T-helper 2 cell treated with Interferon-gamma antibody and Interleukin-4, amounts not matched to agents 100 ng/mL and 5 ng/mL, for 36 hours (primary cell): ENCODE data around the gene ICE1. TPM values are rescaled to one million over a fixed set of nuclear protein-coding genes. Genes with fewer than 3 reads are reported as not detected.

Experiments
- intact Hi-C: fragments of 100-400 bp; cut with micrococcal nuclease; formaldehyde crosslinking; loops from one replicate; pipeline ENCODE4 v1.15.1; 2023
- total RNA-seq: library from RNA; stranded (reverse); gene quantifications from 2 replicates; pipeline ENCODE4 v1.2.3, GENCODE V29; 2022

The ICE1 gene
- total RNA-seq, 1 donor from 2014 or later = 29.9 TPM

GRCh38 chr5:5532306-5533076, 110.0 kb downstream of the ICE1 start:
- intact Hi-C loops = no loop called here

- intact Hi-C loops = no loop called here
Measured at GRCh38 chr5:5533927-5534326, 111.5 kb downstream of the ICE1 start.

- intact Hi-C loops = no loop called here
Measured at GRCh38 chr5:5534333-5534732, 111.9 kb downstream of the ICE1 start.

- intact Hi-C loops = no loop called here
Measured at GRCh38 chr5:5536871-5537270, 114.4 kb downstream of the ICE1 start.

- intact Hi-C loops = no loop called here
Measured at GRCh38 chr5:5537426-5537825, 114.9 kb downstream of the ICE1 start.

- intact Hi-C loops = no loop called here
Measured at GRCh38 chr5:5539590-5539989, 117.1 kb downstream of the ICE1 start.
